DOHH2 (cell line): ENCODE data around the gene DTYMK.
"Not testable (repeated sequence)": the region's sequence is repeated elsewhere in the genome, so short reads cannot be mapped to it uniquely, and the experiment has no call there.

Experiments
- CTCF ChIP-seq: fragments of 200-600 bp; sonication (generic); IDR thresholded peaks from one replicate; pipeline ENCODE4 v1.5.1; 2014; ENCODE audit warnings: antibody characterized with exemption, mild to moderate bottlenecking, low read depth, low read length; ENCODE audit not compliant: poor library complexity, severe bottlenecking
- EZH2phosphoT487 ChIP-seq: fragments of 200-600 bp; sonication (generic); IDR thresholded peaks from 2 replicates; pipeline ENCODE4 v1.6.1; 2017; ENCODE audit warnings: borderline replicate concordance, mild to moderate bottlenecking, antibody characterized with exemption, low read length, moderate library complexity, mixed read lengths

GRCh38 chr2:241732513-241733186 lies 46.0 kb upstream of the DTYMK start:
- not testable (repeated sequence) for TF ChIP-seq CTCF, EZH2phosphoT487
